GM18517 (cell line): ENCODE results near the gene KLHL36.

Experiments
- ATAC-seq: cut with Tn5 transposase; IDR thresholded peaks from one replicate; pipeline ENCODE4 v1.9.1; 2021; ENCODE audit warnings: mild to moderate bottlenecking, moderate library complexity; ENCODE audit not compliant: unreplicated experiment

The KLHL36 gene

DNA sequence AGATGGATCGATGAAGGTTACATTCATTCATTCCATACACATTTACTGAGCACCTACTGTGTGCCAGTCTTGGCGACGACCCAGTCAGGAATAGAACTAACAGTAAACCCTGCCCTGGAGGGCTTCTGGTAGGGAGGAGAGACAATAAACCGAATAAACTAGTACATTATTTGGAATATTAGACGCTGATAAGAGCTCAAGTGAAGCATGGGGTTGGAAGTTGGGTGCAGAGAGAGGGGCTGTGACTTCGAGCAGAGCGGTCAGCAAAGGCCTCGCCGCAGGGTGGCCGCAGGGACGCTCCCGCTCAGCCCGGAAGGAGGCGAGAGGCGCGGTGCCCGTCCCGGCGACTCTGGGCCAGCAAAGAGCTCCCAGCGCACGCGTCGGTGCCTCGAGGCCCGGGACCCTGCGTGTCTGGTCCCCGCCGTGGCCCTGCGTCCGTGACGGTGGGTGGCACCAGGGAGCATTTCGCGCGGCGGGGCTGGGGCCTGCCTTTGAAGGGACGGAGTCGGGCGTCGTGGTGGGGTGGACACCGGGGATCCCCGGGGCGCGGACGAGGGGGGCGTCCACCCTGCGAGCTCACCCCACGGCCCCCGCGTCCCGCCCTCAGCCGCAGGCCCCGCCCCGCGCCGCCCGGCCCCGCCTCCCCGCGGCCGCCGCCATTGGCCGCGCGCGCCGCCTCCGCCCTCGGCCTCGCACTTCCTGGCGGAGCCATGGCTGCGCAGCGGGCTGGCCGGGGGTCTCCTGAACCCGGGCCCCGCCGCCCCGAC is at the start of gene KLHL36:
KLHL36 (plus strand) TSS at position 684 of the 767 bp plus-strand sequence. CDS start 2,357 bp downstream, outside the sequence.
- ATAC-seq = peak; percentile 54

DNA sequence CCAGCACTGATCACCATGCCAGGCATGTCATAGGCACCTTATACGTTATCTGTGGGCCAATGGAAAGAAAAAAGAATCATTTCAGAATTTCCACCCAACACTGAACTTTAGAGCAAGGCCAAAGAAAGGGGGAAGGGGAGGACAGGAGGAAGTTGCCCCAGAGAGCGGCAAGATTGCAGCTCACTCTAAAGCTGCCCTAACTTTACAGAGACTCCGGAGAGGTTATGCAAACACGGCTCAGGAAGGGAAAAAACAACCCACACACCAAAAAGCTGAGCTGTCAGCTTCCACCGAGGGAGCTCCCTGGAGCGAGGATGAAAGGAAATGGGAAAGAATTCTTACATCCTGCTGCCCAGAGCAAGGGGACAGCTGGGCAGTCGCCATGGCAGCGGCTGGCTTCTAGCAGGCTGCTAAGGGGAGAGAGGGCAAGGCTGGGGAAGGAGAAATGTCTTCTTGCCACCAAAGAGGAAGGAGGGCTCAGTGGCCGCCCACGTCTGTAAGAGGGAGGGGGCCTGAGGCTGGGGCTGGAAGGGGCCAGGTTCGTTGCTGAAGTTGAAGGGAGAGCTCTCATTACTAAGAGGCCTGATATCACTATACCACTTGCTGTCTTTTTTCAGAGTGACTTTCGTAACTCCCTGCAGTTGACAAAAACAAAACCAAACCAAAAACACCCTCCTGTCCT is 48.6 kb upstream of the KLHL36 start:
- peak; percentile 41 for ATAC-seq

DNA sequence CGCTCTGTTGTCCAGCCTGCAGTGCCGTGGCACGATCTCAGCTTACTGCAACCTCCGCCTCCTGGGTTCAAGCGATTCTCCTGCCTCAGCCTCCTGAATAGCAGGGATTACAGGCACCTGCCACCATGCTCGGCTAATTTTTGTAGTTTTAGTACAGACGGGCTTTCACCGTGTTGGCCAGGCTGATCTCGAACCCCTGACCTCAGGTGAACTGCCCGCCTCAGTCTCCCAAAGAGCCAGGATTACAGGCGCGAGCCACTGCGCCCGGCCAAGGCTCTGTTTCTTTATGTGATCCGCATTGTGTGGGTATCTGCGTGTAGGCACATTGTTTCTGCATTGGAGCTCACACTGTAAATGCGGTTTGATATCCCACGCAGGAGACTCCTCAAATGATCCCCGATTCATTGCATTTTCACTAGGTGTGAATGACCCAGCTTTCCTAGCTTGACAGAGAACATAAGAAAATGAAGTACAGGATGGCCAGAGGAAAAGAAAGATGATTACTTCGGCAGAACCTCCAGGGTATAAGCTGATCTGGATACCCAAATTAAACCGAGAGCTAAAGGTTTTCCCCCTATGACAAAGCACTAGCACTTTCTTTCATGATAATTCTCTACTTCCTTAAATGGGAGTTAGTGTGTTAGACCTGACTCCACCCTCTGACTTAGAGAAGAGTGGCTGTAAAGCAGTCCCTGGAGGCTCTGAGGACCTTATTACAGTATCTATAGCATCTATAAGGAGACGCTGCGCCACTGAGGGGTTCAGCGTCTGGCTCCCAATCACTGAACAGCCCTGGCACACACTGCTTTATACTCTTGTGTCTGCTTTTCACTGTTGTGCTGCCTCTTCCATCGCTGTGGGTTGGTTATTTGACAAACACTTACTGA is 47.7 kb upstream of the KLHL36 start:
- ATAC-seq = peak; percentile 70

DNA sequence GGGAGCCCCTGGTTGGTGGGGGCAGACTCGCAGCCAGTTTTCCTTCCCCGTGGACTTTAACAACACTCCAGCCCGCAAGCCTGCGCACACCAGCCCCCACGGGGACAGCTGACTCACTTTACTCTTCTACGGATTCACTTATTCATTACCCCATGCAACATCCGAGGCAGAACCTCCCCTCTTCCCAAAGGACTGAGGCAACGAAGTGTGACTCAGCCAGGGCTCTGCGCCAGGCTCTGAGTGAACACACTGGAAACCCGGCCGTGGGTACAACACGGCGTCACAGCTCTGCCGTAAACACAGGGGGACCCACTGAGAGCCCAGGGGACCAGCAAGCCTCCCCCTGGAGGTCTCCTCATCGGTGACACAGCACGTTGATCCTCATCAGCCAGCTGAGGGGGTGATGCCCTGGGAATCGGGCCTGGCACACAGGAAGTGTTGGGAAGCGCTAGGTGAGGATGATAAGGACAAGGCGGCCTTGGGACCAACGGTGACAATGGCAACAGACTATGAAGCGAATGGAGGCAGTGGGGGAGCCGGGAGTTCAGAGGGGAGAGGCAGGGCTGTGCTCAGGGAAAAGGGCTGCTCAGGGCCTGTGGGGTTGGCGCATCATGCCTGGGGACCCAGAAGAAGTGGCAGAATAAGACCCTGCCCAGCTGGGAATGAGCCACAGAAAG is 45.0 kb upstream of the KLHL36 start:
- no peak for ATAC-seq

DNA sequence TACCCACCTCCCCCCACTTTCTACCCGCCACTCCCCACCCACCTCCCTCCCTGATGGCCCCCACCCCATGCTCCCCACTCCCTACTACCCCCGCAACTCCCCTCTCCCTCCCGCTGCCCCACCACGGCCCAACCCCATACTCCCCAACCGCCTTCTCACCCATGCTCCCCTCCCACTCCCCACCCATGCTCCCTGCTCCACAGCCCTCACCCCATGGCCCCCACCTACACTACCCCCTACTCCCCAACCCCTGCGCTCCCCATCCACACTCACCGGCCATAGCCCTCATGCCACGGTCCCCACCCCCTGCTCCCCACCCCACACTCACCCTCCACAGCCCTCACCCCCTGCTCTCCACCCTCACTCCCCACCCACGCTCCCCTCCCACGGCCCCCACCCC is 44.4 kb upstream of the KLHL36 start:
- ATAC-seq = no peak

DNA sequence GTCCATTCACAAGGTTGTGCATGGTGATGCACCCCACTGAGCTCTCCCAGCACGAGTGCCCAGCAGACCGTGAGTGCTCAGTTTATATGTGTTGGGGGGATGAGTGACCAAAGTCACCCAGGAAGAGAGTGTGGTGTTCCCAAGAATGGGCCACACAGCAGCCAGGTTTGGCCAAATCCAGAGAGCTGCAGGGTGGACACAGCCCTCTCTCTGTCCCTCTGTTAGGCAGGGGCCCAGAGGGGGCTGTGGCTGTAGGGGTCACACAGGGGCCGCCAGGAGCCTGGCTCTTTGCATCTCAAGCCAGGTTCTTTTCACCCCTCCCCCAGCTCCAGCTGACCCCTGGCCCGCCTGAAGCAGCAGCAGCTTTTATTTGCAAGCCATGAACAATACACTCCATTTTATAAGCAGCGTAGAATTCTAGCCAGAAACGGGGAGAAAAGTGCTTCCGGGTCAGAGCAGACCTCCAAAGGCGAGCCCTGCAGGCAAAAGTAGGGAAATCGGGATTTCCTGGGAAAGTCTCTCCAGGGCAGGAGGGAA is 43.8 kb upstream of the KLHL36 start:
- no peak for ATAC-seq

DNA sequence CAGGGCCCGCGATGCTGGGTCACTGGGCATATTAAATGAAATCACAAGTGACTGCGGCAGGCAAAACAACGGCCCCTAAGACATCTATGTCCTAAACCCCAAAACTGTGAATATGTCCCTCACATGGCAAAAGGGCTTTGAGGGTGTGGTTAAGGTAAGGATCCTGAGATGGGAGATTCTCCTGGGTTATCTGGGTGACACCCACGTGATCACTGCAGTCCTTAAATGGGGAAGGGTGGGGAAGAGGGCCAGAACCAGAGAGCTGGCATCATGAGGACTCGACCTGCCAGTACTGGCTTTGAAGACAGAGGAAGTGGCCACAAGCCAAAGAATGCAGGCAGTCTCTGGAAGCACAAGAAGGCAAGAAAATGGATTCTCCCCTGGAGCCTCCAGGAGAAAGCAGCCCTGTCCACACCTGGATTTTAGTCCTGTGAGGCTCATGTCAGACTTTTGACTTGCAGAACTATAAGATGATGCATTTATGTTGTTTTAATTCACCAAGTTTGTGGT is 42.9 kb upstream of the KLHL36 start:
- ATAC-seq = no peak

DNA sequence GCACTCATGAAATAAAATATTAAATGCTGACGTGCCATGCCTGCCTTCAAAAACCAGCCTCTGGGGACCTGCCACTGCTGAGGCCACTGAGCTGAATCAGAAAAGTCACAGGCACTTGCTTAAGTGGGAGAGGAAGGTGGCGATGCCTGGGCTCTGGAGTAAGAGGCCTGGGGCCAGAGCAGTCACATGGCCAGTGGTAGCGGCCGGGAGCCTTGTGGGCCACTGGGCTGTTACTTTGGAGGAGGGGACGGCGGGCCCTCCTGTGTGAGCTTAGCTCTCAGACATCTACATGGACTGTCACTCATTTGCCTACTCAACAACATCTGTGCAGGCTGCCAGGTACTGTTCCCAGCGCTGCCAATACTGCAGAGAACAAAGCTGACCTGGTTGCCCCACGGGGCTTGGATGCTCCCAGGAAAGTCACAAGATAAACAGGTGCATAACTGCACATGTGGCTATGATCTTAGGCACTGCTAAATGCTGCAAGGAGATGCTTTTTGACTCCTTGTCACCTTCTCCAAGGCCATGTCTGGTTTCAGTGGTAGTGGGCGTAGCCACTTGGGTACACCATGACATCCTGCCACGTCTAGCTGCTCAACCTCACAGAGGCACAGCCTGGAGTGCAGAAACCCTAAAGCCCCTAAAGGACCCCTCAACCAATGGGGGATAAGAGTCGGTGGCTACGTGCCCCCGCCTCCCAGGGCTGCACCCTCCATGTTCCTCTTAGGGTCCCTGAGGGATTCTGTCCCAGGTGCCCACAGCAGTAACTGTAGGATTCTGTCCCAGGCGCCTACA is 42.0 kb upstream of the KLHL36 start:
- ATAC-seq = no peak

DNA sequence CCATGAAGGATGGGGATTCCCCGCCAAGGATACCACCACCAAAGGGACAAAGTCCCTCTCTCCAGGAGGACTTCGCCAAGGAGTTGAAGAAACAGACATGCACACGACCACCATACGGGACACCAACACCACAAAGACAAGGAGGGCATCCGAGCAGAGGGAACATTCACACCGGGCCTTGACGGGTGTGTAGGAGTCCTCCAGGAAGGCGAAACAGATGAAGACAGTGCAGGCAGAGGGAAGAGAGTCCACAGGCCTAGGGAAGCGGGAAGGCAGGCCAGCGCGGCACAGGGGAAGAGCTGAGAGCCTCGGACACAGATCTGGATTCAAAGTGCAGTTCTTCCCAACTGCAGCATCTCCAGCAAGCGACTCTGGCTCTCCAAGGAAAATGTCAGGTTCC is 41.2 kb upstream of the KLHL36 start:
- ATAC-seq = no peak

DNA sequence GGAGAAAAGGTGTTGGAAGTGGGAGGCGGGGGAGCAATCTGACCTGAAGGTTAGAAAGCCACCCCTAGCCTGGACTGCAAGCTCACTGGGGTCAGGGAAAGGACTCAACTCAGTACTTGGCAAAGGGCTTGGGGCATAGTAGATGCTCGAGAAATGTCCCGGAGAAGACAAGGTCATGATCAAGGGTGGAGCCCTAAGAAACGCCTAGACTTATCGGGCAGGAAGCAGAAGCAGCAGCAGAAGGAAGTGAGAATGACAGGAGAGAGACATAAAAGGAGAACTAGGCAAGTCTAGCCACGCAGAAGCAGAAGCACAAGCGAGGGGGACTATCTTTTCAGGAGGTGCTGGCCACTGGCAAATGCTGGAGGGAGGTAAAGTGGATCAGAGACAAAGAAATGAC is 40.6 kb upstream of the KLHL36 start:
- peak; percentile 49 for ATAC-seq

DNA sequence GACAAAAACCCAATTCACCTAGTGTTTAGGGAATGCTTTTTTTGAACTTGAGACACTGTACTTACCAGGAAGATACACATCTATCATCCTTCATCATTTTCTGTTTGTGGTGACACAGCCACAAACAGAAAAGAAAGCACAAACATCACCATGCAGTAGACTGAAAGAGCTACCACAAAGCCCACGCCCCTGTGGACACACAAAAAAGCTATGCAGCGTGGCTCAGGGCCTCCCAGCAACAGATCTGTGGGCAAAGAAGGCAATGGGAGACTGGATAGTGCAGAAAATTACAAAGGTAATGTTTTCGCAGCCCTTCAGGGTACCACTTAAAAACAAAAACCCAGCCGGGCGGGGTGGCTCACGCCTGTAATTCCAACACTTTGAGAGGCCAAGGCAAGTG is 40.0 kb upstream of the KLHL36 start:
- no peak for ATAC-seq

DNA sequence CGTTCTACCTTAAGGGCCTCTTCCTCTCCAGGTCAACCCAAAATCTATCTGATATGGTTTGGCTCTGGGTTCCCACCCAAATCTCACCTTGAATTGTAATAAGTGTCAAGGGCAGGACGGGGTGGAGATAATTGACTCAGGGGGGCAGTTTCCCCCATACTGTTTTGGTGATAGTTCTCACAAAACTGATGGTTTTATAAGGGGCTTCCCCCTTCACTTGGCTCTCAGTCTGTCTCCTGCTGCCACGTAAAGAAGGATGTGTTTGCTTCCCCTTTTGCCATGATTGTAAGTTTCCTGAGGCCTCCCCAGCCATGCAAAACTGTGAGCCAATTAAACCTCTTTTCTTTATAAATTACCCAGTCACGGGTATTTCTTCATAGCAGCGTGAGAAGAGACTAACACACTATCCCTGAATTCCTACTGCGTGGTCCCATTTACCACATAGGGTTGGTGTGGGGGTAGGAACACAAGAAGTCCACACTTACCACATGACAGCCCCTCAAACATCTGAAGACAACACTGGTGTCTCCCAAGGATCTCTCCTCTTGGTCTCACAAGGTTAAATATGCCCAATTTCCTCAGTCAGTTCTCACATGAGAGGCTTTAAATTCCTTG is 38.6 kb upstream of the KLHL36 start:
- no peak for ATAC-seq

DNA sequence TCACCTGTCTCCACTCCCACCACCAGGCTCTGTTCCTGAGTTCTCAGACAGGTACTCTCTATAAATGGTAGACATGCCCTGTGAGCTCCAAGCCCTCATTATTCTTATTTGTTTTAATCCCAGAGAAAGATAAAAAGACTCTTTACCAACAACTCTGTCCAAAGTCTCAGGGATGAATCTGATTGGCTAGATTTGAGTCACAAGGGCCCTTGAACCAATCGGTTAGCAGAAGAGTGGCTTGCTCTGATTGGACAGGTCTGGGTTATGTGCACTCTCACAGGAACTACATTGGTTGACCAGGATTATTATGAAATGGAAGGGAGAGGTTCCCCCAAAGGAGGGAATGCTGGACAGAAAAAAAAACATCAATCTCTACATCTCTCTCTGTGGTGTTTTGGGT is 37.9 kb upstream of the KLHL36 start:
- ATAC-seq = no peak

DNA sequence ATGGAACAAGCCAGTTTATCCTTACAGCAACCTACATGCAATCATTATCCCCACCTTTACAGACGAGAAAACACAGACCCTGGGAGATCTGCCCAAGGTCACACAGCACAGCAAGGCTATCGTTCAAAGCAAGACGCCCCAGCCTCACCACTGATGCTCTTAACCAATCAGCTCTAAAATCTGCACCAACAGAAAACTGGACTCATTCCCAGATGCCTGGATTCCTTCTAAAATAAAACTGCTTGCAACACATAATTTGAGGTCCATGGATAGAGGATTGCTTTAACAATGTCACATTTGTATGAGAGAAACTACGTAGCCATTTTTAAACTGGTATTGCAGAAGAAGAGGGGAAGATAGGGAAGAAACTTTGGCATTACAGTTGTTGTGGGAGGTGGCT is 37.3 kb upstream of the KLHL36 start:
- no peak for ATAC-seq

DNA sequence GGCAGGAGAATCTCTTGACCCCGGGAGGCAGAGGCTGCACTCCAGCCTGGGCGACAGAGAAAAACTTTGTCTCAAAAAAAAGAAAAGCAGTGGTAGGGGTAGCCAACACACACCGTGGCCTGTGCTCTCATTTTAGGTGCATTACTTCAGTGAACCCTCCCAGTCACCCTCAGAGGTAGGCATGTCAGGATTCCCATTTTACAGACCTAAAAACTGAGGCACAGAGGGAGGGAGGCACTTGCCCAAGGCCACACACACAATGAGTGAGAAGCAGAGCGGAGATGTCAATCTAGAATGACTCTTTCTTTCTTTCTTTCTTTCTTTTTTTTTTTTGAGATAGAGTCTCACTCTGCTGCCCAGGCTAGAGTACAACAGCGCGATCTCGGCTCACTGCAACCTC is 35.6 kb upstream of the KLHL36 start:
- ATAC-seq = no peak

DNA sequence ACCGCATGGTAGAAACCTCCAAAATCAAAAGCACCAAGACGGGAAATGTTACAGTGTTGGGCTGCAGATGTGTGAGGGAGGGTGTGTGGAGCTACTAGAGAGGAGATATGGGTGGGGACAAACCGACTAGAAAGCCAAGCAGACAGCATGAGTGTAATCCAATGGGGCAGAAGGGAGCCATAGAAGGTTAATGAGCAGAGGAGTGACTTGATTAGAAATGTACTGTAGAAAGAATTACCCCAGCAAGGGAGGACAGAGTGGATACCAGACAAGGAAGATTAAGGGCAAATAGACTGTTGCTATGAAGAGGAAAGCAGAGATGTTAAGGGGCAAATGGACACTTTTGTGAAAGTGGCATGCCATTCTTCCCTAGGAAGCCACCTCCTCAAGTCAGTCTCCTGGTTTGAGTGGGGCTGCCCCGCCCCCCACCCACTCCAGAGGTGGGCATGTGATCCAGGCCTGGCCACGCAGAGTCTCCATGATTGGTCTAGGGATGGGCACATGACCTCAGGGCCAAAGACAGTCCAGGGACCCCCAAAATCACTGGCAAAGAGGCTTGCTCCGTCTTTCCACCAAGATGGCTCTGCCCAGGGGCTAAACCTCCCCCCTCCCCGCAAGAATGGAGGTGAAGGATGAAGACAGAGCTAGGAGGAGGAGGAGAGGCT is 34.8 kb upstream of the KLHL36 start:
- ATAC-seq = no peak

DNA sequence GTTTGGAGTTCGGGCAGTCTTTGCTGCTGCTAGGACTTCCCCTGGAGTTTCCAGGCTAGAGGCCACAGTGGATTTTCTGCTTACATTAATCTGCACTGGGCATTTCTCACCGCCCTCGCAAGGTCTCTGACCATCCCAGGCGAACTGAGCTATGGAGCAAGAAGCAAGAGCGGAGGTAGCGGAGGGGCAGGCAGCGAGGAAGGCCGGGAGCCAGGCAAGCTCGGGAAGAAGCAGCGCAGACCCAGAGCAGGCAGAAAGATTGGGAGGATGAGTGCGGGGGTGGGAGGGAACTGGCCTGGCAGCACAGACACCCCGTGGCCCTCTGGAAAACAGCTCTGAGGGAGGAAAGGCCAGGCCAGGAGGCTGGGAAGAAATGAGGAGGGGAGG is 34.2 kb upstream of the KLHL36 start:
- ATAC-seq = no peak

DNA sequence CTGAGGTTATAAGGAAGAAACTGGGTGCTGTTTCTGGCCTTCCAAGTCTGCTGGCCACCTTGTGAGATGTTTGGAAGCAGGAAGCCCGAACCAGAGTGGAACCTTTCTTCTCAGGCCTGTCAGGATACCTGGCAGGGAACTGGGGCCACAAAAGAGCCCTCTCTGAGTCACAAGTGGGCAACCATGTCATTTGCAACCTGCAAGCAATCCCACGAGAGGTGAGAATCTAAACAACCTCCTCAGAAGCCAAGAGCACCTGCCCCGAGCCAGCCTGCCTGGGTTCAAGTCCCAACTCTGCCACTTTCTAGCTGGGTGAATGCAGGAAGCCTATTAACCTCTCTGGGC is 33.7 kb upstream of the KLHL36 start:
- no peak for ATAC-seq
